ENCODE measurements around the gene IVNS1ABP. TPM values are rescaled to one million over a fixed set of nuclear protein-coding genes. Genes with fewer than 3 reads are reported as not detected.

Gene IVNS1ABP
- total RNA-seq, 1 donor from 2014 or later, result 123 TPM

DNA sequence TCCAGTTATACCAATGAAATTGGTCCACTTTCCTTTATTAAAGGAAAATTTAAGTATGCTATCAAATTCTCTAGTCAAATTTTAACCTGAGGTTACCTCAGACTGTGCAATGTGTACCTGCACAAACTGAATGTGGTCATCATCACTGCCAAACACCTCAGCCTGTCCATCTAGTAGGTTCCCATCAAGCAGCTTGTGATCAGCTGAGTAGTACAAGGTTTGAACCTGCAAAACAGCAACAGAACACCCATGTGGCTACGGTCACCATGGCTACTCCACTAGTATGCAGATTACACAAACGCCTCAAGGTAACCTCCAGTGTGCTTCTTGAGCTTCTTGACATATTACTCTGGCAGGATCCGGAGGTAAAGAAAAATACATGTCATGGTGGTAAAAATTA, 11.6 kb downstream of the IVNS1ABP start:
- Mint-ChIP-seq H3K36me3 (ENCODE audit: low read depth) (peaks cover 46% of the 10 kb centered on the region), H3K4me1 (ENCODE audit: low read depth) (peaks cover 23% of the 10 kb centered on the region), H3K27ac (ENCODE audit: unreplicated experiment) (peak overlapping the region; percentile 63), H3K27me3 (ENCODE audit: low read depth) (no peaks in the 10 kb centered on the region), H3K4me3 (ENCODE audit: unreplicated experiment) (no peak overlapping the region), H3K9me3 (ENCODE audit: low read depth) (no peaks in the 10 kb centered on the region)
- TF ChIP-seq, protein P1, sequence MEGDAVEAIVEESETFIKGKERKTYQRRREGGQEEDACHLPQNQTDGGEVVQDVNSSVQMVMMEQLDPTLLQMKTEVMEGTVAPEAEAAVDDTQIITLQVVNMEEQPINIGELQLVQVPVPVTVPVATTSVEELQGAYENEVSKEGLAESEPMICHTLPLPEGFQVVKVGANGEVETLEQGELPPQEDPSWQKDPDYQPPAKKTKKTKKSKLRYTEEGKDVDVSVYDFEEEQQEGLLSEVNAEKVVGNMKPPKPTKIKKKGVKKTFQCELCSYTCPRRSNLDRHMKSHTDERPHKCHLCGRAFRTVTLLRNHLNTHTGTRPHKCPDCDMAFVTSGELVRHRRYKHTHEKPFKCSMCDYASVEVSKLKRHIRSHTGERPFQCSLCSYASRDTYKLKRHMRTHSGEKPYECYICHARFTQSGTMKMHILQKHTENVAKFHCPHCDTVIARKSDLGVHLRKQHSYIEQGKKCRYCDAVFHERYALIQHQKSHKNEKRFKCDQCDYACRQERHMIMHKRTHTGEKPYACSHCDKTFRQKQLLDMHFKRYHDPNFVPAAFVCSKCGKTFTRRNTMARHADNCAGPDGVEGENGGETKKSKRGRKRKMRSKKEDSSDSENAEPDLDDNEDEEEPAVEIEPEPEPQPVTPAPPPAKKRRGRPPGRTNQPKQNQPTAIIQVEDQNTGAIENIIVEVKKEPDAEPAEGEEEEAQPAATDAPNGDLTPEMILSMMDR (IDR thresholded peaks at IDR 0.05), result no peak
- no peak for DNase-seq (ENCODE audit: low spot score)

DNA sequence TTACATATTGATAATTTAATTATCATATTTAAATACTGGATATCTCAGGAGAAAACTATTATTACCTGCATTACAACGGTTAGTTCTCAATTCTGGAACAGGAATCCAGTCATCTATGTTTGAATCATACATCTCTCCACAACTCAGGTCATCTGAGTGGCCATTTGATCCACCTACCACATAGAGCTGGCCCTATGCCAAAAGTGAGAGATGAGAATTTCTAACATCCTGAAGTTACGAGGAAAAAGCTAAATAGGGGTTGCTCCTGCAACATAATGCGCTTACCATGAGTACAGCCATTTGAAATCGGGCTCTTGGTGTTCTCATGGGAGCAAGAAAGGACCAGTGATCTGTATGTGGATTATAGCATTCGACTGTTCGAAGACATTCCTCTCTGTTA, 16.9 kb downstream of the IVNS1ABP start:
- no peaks in the 10 kb centered on the region for H3K9me3 Mint-ChIP-seq (ENCODE audit: low read depth)
- no peak overlapping the region for H3K4me3 Mint-ChIP-seq (ENCODE audit: unreplicated experiment)
- H3K36me3 Mint-ChIP-seq (ENCODE audit: low read depth), result peaks cover 58% of the 10 kb centered on the region
- DNase-seq (ENCODE audit: low spot score), result no peak
- peaks cover 21% of the 10 kb centered on the region for H3K4me1 Mint-ChIP-seq (ENCODE audit: low read depth)
- H3K27me3 Mint-ChIP-seq (ENCODE audit: low read depth), result no peaks in the 10 kb centered on the region
- TF ChIP-seq, protein P1 (IDR thresholded peaks at IDR 0.05), result no peak
- H3K27ac Mint-ChIP-seq (ENCODE audit: unreplicated experiment), result no peak overlapping the region

DNA sequence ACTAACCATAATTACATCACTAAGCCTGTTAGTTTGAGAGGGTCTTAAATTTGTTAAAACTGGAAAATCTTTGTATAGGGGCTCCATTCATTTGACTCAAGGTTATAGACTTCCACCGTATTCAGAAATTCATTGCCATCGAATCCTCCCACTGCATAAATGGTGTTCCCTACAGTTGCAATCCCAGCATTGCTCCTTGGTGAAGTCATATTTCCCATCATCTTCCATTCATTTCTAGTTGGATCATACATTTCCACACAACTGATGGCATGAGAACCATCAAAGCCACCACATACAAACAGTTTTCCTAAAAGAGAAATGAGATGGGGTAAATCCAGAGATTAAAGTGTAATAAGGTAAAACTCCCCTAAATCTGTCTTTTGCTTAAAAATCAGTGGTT, 19.1 kb downstream of the IVNS1ABP start:
- Mint-ChIP-seq H3K4me1 (ENCODE audit: low read depth) (peaks cover 15% of the 10 kb centered on the region), H3K27me3 (ENCODE audit: low read depth) (no peaks in the 10 kb centered on the region), H3K4me3 (ENCODE audit: unreplicated experiment) (no peak overlapping the region), H3K36me3 (ENCODE audit: low read depth) (peaks cover 57% of the 10 kb centered on the region), H3K27ac (ENCODE audit: unreplicated experiment) (peak overlapping the region; percentile 29), H3K9me3 (ENCODE audit: low read depth) (no peaks in the 10 kb centered on the region)
- TF ChIP-seq, protein P1 (IDR thresholded peaks at IDR 0.05), result no peak
- DNase-seq (ENCODE audit: low spot score), result no peak

DNA sequence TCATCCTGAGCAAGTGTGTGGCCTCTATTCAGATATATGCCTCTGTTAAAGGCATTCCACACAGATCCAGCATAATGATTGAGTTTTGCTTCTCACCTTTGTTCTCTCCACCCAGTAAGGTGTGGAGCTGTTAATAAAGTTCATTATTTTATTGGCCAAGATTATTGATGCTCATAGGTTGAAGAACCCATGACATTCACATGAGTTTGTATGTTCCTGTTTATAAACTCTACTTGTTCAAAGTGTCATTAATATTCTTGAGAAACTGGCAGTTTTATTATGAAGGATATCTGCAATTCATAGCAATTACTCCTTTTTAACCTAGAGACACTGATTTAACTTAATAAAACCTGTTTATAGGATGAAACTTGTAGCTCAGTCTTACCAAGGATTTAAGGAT, 22.0 kb downstream of the IVNS1ABP start:
- Mint-ChIP-seq H3K9me3 (ENCODE audit: low read depth) (no peaks in the 10 kb centered on the region), H3K36me3 (ENCODE audit: low read depth) (peaks cover 48% of the 10 kb centered on the region), H3K27ac (ENCODE audit: unreplicated experiment) (no peak overlapping the region), H3K4me1 (ENCODE audit: low read depth) (peaks cover 15% of the 10 kb centered on the region), H3K4me3 (ENCODE audit: unreplicated experiment) (no peak overlapping the region), H3K27me3 (ENCODE audit: low read depth) (no peaks in the 10 kb centered on the region)
- no peak for DNase-seq (ENCODE audit: low spot score)
- TF ChIP-seq, protein P1 (IDR thresholded peaks at IDR 0.05), result no peak

DNA sequence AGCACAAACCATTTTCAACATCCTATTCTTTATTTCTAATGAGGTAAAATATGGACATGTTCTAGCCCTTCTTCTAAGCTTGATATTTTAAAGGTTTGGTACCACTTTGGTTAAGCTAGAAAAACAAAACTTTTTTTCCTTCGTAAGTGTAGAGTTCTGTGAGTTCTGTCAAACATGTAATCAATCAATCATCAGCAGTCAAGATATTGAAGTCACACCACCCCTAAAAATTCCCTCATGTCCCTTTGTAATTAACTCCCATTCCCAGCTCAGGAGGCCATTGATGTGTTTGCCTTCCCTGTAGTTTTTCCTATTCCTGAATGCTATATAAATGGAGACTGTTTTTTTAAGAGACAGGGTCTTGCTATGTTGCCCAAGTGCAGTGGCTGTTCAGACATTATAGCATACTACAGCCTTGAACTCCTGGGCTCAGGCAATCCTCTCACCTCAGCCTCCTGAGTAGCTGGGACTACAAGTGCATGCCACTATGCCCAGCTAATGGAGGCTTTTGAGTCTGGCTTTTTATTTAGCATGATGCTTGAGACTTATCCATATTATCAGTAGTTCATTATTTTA, 23.0 kb downstream of the IVNS1ABP start:
- no peak for DNase-seq (ENCODE audit: low spot score)
- TF ChIP-seq, protein P1 (IDR thresholded peaks at IDR 0.05), result no peak
- Mint-ChIP-seq H3K27me3 (ENCODE audit: low read depth) (no peaks in the 10 kb centered on the region), H3K4me3 (ENCODE audit: unreplicated experiment) (no peak overlapping the region), H3K27ac (ENCODE audit: unreplicated experiment) (peak overlapping the region; percentile 45), H3K36me3 (ENCODE audit: low read depth) (peaks cover 44% of the 10 kb centered on the region), H3K9me3 (ENCODE audit: low read depth) (no peaks in the 10 kb centered on the region), H3K4me1 (ENCODE audit: low read depth) (peaks cover 15% of the 10 kb centered on the region)

Measured in chondrocyte (in vitro differentiated cells).